NCI-H748 (cell line): ENCODE measurements around the gene SLA2.
"Not testable (repeated sequence)": the region's sequence is repeated elsewhere in the genome, so short reads cannot be mapped to it uniquely, and the experiment has no call there.

ENCODE experiments used
- DNase-seq: peaks from one replicate; lab custom pipeline; 2025; ENCODE audit not compliant: unreplicated experiment; lab: John Stamatoyannopoulos, UW

Gene SLA2, protein sequence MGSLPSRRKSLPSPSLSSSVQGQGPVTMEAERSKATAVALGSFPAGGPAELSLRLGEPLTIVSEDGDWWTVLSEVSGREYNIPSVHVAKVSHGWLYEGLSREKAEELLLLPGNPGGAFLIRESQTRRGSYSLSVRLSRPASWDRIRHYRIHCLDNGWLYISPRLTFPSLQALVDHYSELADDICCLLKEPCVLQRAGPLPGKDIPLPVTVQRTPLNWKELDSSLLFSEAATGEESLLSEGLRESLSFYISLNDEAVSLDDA

DNA sequence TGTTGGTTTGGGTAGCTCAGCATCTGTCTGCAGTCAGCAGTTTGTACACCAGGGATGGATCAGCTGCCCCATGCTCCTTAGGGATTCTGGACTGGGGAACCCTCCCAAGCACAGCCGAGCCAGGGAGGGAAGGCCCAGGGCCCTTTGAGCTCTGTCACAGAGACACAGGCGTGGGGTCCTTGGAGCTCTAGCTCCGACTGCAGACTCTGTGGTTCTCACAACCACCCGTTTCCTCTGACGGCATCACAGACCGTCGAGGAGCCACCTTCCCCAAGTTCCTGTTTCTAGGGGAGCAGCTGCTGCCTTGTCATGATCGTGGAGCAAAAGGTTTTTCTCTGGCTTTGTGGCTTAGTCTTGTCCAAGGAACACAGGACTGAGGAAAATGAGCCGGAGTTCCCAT is at the start of gene SLA2:
Gene SLA2 (minus strand): TSS at position 199 of the 400 bp plus-strand sequence. CDS start 4,861 bp downstream, outside the sequence.
- no peak for DNase-seq

GRCh38 chr20:36695467-36695866 is 49.5 kb upstream of the SLA2 start:
- DNase-seq = not testable (repeated sequence)

GRCh38 chr20:36688630-36689029 is 42.6 kb upstream of the SLA2 start:
- no peak for DNase-seq

GRCh38 chr20:36687850-36688249 is 41.9 kb upstream of the SLA2 start:
- no peak for DNase-seq

DNA sequence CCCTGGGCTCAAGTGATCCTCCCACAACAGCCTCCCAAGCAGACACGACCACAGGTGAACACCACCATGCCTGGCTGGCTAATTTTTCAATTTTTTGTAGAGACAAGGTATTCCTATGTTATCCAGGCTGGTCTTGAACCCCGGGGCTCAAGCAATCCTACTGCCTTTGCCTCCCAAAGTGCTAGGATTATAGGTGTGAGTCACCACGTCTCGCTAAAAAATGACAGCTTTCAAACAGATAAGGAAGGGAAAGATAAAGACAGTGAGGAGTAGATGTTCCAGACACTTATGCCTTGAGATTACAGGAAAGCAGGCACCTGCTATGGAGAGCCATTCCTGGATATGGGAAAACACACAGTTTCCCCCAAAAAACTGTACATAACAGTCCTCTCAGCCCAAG is 40.9 kb upstream of the SLA2 start:
- DNase-seq = no peak

DNA sequence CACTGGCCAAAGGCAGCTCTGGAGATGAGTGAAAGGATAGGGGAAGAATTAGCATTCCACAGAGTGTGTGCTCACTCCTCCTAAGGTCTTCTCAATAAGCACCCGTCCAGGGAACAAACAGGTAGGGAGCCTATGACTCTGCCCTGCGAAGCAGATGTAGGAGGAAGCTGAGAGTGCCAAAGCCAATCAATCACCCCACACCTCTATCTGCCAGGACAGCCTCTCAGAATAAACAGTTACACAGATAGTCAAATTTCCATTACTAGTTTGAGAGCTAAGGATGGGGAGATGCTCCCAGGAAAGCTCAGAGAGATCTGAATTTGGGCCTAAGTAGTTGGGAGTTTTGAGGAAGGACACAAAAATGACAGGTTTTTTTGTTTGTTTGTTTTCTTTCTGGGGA is 40.5 kb upstream of the SLA2 start:
- no peak for DNase-seq

DNA sequence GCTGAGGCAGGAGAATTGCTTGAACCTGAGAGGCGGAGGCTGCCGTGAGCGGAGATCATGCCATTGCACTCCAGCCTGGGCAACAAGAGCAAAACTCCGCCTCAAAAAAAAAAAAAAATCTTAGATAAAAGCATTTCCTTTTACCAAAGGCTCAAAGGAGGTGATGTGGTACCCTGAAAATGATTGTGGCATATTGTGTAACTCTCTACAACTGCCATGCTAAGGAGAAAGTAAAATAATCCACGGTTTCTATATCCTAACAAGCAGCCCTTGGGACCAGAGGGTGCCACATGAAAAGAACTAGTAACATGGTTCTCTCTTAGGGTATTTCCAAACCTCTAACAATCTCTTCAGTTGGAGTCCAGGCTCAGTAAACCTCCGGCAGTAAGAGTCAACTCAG is 38.8 kb upstream of the SLA2 start:
- DNase-seq = no peak

DNA sequence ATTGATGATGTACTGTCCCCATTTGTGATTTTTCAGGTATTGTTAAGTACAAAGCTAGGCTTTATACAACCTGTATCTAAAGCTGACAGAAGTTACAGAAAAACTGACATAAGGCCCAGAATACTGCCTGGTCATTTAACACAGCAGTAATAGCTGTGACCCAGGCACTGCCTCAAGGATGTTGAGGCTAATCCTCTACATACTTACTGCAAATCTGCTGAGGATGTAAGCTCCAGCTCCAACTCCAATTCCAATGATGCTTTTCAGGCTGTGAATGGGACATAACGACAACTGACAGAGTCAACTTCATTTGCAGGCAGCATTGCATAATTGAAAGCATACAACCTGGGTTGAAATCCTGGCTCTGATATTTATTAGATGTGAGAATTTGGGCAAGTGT is 36.3 kb upstream of the SLA2 start:
- DNase-seq = no peak

DNA sequence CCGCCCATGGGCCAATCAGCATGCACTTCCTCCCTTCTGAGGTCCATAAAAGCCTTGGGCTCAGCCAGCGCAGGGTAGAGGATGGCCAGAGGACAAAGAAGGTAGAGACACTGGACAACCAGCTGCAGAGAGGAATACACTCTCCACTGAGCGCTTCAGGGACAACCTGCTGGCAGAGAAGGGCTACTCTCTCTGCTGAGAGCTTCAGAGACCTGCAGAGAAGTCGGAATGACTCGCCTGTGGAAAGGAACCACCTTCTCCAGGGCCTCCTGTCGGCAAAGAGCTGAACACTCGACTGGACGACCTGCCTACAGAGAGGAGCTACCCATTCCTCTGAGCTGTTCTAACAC is 31.4 kb upstream of the SLA2 start:
- DNase-seq = no peak

DNA sequence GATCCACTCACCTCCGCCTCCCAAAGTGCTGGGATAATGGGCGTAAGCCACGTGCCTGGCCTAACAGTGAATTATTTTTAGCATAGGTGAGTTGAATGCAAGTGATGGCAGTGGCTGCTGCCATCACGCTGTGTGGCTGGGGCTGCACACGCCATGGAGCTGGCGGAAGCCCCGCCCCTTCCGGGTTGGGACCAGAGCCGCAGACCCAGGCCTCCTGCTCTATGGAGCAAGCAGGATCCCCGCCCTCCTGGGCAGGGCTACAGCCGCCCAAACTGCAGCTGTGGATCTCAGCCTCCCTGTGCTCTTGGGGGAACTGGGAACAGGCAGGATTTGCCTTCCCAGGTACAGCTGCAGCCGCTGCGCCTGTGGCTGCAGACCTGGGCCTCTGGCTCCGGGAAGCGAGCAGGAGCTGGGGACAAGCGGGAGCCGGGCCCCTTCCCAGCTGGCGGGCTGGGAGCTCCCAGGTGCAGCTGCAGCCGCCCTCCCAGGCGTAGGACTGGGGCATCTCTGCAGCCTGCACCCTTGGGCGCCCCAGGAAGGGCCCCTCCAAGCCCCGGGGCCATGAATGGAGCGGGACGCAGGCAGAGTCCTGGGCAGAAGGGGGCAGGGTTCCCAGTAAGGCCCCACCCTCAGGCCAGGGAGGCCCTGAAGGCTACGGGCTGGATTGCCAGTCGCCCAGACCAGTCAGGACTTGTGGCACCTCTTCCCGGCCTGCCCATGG is 30.9 kb upstream of the SLA2 start:
- DNase-seq = no peak

GRCh38 chr20:36675545-36675944 is 29.5 kb upstream of the SLA2 start:
- DNase-seq = not testable (repeated sequence)

DNA sequence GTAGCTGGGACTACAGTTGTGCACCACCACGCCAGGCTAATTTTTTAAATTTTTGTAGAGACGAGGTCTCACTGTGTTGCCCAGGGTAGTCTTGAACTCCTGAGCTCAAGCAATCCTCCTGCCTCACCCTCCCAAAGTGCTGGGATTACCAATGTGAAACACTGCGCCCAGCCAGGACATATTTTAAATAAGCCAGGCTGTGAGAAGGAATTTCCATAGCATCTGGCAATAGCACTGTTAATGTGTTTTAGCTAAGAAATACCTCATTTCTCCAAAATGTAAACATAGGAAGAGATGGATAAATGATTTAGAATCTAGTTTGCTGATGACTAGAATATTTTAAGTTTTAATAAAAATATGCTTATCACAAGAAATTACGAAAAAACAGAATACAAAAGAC is 27.0 kb upstream of the SLA2 start:
- DNase-seq = no peak

GRCh38 chr20:36670665-36671357 is 24.8 kb upstream of the SLA2 start:
- DNase-seq = no peak

DNA sequence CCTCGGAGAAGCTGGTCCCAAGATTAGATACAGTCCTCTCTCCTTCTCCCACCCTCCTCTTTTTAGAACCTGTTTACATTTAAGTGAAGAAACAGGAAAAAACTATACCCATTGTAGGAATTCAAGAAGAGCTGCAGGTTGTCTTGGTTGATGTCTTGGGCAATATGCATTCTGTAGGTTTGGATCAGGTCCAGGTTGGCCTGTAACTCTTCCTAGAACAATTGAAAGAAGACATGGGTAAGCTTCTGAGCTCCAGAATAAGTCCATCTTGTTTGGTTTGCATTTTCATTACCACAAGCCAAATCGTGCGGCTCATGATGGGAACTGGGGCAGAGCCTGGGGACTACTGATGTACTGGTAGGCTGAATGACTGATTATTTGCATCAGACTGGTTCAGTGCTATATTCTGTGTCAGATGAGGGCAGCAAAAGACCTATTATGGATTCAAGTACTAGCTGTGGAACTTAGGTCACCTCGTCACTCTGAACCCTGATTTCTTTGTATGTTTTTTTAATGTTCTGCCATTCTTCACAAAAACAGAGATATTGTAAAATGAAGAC is 20.3 kb upstream of the SLA2 start:
- DNase-seq = no peak

DNA sequence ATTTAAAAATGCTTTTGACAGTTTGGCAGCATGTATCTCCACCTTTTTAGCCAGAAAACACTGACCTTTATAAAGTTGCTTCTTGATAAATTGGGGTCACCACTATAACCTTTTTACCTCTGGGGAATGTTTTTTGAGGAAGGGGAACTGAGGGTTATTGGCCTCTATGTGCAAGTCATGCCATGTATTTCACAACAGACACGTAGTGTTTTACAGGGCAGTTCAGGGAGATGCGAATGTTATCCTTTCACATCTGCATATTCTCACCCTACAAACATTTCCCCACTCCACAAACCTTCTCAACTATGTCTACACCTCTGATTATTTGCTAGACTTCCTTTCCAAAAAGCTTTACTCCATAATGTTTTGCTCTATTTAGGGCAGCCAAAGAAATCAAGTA is 17.0 kb upstream of the SLA2 start:
- DNase-seq = no peak

- no peak for DNase-seq
These were observed 12.3 kb upstream of the SLA2 start for GRCh38 chr20:36658300-36658699.

DNA sequence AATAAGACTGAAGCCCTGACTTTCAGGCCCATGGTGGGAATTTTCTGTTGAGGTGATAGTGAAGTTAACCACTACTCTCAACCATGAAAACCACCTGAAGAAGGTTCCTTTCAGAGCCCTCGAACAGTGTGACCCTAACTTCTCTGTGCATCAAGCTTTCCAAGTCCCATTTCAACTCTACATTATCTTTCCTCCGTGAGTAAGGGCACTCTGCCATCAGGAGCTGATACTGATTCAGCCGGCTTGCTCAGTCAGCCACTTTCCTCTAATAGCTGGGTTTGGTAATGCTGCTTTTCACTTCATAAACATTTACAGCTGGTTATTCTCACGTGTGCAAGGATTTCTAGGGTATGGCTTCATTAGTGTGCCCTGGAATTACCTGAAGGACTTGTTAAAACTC is 10.7 kb upstream of the SLA2 start:
- DNase-seq = no peak

- no peak for DNase-seq
These were observed 9.0 kb upstream of the SLA2 start for GRCh38 chr20:36655004-36655403.

DNA sequence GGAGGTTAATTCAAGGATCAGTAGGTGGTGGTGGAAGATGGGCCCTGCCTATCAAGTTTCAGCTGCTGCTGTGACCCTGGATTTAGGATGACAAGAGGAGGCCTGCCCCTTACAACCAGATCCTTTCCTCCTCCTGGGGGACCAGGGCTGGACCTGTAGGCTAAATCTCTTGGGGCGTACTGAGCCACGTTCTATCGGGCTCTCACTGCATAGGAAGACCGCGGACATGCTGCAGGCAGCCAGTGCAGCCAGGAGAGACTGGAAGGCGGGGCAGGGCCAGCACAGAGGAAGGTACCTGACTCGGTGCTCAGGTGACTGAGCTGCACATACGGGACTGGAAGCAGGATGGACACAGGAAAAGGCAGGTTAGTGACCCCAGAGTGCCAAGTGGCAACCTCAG is 8.5 kb upstream of the SLA2 start:
- DNase-seq = no peak

DNA sequence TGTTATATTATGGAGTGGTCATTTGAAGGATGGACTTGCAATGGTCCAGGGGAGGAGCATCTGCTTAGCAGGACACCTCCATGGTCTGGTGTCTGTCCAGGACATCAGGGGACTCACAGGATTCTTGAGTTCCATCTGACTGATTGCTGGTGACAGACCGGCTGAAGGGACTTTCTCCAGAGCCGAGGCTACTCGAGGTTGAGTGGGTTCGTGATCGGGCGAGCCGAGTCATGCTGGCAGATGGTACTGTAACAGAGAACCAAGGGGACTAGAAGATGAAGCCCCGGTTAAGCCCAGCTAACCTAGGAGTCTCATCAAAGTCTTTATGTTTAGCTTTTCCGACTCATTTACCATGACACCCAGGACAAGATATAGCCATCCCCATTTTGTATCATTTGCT is 7.5 kb upstream of the SLA2 start:
- DNase-seq = no peak

- DNase-seq = no peak
These were observed 1.5 kb upstream of the SLA2 start for GRCh38 chr20:36647196-36648121.
